CD4-positive, alpha-beta T cell treated with Interleukin-2 at 100 ng/mL for 4 hours (primary cell): Measurements from ENCODE around the gene RLF.

Experiments
- DNase-seq: peaks from one replicate; pipeline ENCODE4 v3.0.0-alpha.2; 2020; ENCODE audit warnings: low spot score

RLF gene

GRCh38 chr1:40274331-40274730 lies 113.1 kb downstream of the RLF start:
- DNase-seq: no peak

GRCh38 chr1:40276122-40276521 lies 114.9 kb downstream of the RLF start:
- no peak for DNase-seq

GRCh38 chr1:40281853-40282252 lies 120.7 kb downstream of the RLF start:
- DNase-seq: no peak
